A673 (cell line): ENCODE data around the gene MAT2B.

Source experiments
- EZH2 ChIP-seq: fragments of 200-600 bp; sonication (generic); IDR thresholded peaks from 2 replicates; pipeline ENCODE4 v1.6.1; 2017; ENCODE audit warnings: borderline replicate concordance, low read depth, mild to moderate bottlenecking, mixed read lengths, antibody characterized with exemption, low read length; ENCODE audit not compliant: poor library complexity, severe bottlenecking
- TF ChIP-seq, protein P1 (sequence below): fragments of 300-800, 200-600 bp; sonication (generic); conservative IDR thresholded peaks from 2 replicates; pipeline ENCODE4 v1.5.1; 2017; ENCODE audit warnings: low read depth, mild to moderate bottlenecking, antibody characterized with exemption, low read length, moderate library complexity, mixed read lengths

- TF ChIP-seq, protein P1, sequence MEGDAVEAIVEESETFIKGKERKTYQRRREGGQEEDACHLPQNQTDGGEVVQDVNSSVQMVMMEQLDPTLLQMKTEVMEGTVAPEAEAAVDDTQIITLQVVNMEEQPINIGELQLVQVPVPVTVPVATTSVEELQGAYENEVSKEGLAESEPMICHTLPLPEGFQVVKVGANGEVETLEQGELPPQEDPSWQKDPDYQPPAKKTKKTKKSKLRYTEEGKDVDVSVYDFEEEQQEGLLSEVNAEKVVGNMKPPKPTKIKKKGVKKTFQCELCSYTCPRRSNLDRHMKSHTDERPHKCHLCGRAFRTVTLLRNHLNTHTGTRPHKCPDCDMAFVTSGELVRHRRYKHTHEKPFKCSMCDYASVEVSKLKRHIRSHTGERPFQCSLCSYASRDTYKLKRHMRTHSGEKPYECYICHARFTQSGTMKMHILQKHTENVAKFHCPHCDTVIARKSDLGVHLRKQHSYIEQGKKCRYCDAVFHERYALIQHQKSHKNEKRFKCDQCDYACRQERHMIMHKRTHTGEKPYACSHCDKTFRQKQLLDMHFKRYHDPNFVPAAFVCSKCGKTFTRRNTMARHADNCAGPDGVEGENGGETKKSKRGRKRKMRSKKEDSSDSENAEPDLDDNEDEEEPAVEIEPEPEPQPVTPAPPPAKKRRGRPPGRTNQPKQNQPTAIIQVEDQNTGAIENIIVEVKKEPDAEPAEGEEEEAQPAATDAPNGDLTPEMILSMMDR: no peak
- no peak for TF ChIP-seq EZH2
Measured at GRCh38 chr5:163567811-163568210, 62.4 kb downstream of the MAT2B start.
